A673 (cell line): Measurements from ENCODE around the gene GABRD. TPM values are rescaled to one million over a fixed set of nuclear protein-coding genes. Genes with fewer than 3 reads are reported as not detected.

ENCODE experiments used
- BruUV-seq: library from RNA; stranded (reverse); fragments of 400-500 nt; replicated peaks from 2 replicates; lab custom pipeline; 2021; lab: Mats Ljungman, UMichigan
- CTCF ChIA-PET: fragments of 300-600 bp; sonication (Branson Sonifier 250); formaldehyde crosslinking; loops from one replicate; lab custom pipeline; 2022; ENCODE audit warnings: antibody characterized with exemption; lab: Charles Lee
- POLR2A ChIA-PET: fragments of 300-600 bp; sonication (Branson Sonifier 250); formaldehyde crosslinking; loops from one replicate; lab custom pipeline; 2022; ENCODE audit warnings: antibody characterized with exemption; ENCODE audit not compliant: low non-redundant PET; lab: Charles Lee
- DNase-seq: peaks from one replicate; pipeline ENCODE4 v3.0.0-alpha.2; 2015; ENCODE audit warnings: low spot score
- H3K27ac ChIP-seq: fragments of 200-600 bp; sonication (generic); 2 replicates; pipeline ENCODE4 v1.5.1; 2016; ENCODE audit warnings: mixed run types, low read depth, mild to moderate bottlenecking, mixed read lengths, antibody characterized with exemption, low read length; ENCODE audit not compliant: poor library complexity, severe bottlenecking
- H3K27me3 ChIP-seq: fragments of 200-600 bp; sonication (generic); replicated peaks from 2 replicates; pipeline ENCODE4 v1.6.1; 2017; ENCODE audit warnings: mixed run types, low read depth, mild to moderate bottlenecking, mixed read lengths, antibody characterized with exemption, low read length; ENCODE audit not compliant: insufficient read depth, poor library complexity
- H3K36me3 ChIP-seq: fragments of 200-600 bp; sonication (generic); 2 replicates; pipeline ENCODE4 v1.6.1; 2016; ENCODE audit warnings: mixed run types, mild to moderate bottlenecking, mixed read lengths, antibody characterized with exemption, low read length; ENCODE audit not compliant: insufficient read depth, poor library complexity, severe bottlenecking
- H3K4me1 ChIP-seq: fragments of 200-600 bp; sonication (generic); 2 replicates; pipeline ENCODE4 v1.6.1; 2017; ENCODE audit warnings: mixed run types, mild to moderate bottlenecking, mixed read lengths, antibody characterized with exemption, low read length; ENCODE audit not compliant: insufficient read depth, poor library complexity, severe bottlenecking
- H3K4me3 ChIP-seq: fragments of 200-600 bp; sonication (generic); 2 replicates; pipeline ENCODE4 v1.5.1; 2016; ENCODE audit warnings: low read depth, mixed run types, mild to moderate bottlenecking, mixed read lengths, low read length; ENCODE audit not compliant: poor library complexity, severe bottlenecking
- H3K9me3 ChIP-seq: fragments of 200-600 bp; sonication (generic); 2 replicates; pipeline ENCODE4 v1.6.1; 2016; ENCODE audit warnings: mixed run types, low read depth, mild to moderate bottlenecking, mixed read lengths, antibody characterized with exemption, low read length; ENCODE audit not compliant: poor library complexity, severe bottlenecking
- CTCF ChIP-seq: fragments of 300-800, 200-600 bp; sonication (generic); conservative IDR thresholded peaks from 2 replicates; pipeline ENCODE4 v1.5.1; 2017; ENCODE audit warnings: low read depth, mild to moderate bottlenecking, antibody characterized with exemption, low read length, moderate library complexity, mixed read lengths
- EZH2 ChIP-seq: fragments of 200-600 bp; sonication (generic); IDR thresholded peaks from 2 replicates; pipeline ENCODE4 v1.6.1; 2017; ENCODE audit warnings: borderline replicate concordance, low read depth, mild to moderate bottlenecking, mixed read lengths, antibody characterized with exemption, low read length; ENCODE audit not compliant: poor library complexity, severe bottlenecking
- intact Hi-C: fragments of 100-400 bp; cut with micrococcal nuclease; formaldehyde crosslinking; loops from one replicate; pipeline ENCODE4 v1.10.0; 2022; ENCODE audit not compliant: unreplicated experiment
- total RNA-seq: library from RNA; stranded (reverse); gene quantifications from 2 replicates; pipeline ENCODE4 v1.2.3, GENCODE V29; 2021

The GABRD gene
- total RNA-seq, 1 experiment from 2014 or later: not detected

DNA sequence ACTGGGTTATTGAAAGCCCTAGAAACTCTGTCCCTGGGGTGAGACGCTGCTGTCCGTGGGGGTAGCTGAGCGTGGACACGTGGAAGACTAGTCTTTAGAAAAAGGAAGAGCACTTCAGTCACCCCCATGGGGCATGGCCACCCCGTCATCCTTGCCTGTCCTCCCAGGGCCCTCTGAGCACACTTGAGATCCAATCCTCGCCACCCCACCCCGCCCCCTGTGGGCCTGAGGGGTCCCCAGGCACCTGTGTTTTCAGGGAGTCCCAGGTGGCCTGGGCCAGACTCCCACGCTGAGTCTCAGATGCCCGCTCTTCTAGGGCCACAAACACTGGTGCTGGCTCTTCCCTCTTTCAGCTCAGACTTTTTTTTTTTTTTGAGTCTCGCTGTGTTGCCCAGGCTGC, 33.6 kb downstream of the GABRD start:
- no TSS peak for BruUV-seq
- TF ChIP-seq EZH2 (no peak), CTCF (no peak)
- H3K27me3 ChIP-seq: peaks cover 41% of the 10 kb centered on the region
- POLR2A ChIA-PET: no interaction called here
- H3K4me1 ChIP-seq: no peaks in the 10 kb centered on the region
- no peak for DNase-seq
- no peak overlapping the region for H3K27ac ChIP-seq
- intact Hi-C loops: no loop called here
- CTCF ChIA-PET: interaction anchor here (0.6 kb wide), 1 partner anchor 20 kb away, joined by 4 read pairs; no protein-coding TSS in a partner anchor
- H3K36me3 ChIP-seq: no peaks in the 10 kb centered on the region
- no peaks in the 10 kb centered on the region for H3K9me3 ChIP-seq
- no peak overlapping the region for H3K4me3 ChIP-seq

DNA sequence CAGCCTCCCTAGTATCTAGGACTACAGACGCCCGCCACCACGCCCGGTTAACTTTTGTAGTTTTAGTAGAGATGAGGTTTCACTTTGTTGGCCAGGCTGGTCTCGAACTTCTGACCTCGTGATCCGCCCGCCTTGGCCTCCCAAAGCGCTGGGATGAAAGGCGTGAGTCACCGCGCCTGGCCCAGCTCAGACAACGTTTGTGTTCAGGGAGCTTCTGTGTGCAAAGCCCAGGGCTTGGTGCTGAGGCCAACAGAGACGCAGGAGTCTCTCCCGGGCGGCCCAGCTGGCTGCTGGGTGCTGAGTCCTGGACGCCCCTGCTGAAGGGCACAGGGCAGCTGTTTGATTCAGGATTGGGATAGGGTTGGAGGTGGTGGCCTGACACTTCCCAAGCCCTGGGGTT, 34.1 kb downstream of the GABRD start:
- no peak for DNase-seq
- Histone ChIP-seq H3K27ac (no peak overlapping the region), H3K9me3 (no peaks in the 10 kb centered on the region), H3K4me3 (no peak overlapping the region), H3K36me3 (no peaks in the 10 kb centered on the region), H3K27me3 (peaks cover 40% of the 10 kb centered on the region), H3K4me1 (no peaks in the 10 kb centered on the region)
- TF ChIP-seq CTCF: no peak
- no peak for TF ChIP-seq EZH2
- no TSS peak for BruUV-seq
- intact Hi-C loops: no loop called here
- ChIA-PET POLR2A (no interaction called here), CTCF (no interaction called here)

- H3K27me3 ChIP-seq: peaks cover 38% of the 10 kb centered on the region
- H3K4me1 ChIP-seq: no peaks in the 10 kb centered on the region
- ChIA-PET POLR2A (no interaction called here), CTCF (no interaction called here)
- intact Hi-C loops: no loop called here
- no peak overlapping the region for H3K4me3 ChIP-seq
- no peaks in the 10 kb centered on the region for H3K9me3 ChIP-seq
- BruUV-seq: no TSS peak
- no peak overlapping the region for H3K27ac ChIP-seq
- no peak for TF ChIP-seq CTCF
- no peak for TF ChIP-seq EZH2
- no peaks in the 10 kb centered on the region for H3K36me3 ChIP-seq
- no peak for DNase-seq
Observed at GRCh38 chr1:2053784-2054376, 34.7 kb downstream of the GABRD start.
